Lung (tissue), 16 donors: ENCODE measurements around the gene ADAT2. TPM values are rescaled to one million over a fixed set of nuclear protein-coding genes. Genes with fewer than 3 reads are reported as not detected.

Experiments
- ATAC-seq: fragments of 200-7000 bp; cut with Tn5 transposase; one replicate; pipeline ENCODE4 v1.9.1; 2020; ENCODE audit warnings: moderate number of reproducible peaks; ENCODE audit not compliant: insufficient read depth, low FRiP score
- DNase-seq, 3 donors: peaks; one replicate each; pipeline ENCODE4 v3.0.0-alpha.2; 2013 to 2017
- H3K27ac ChIP-seq, 2 donors: one replicate each; pipeline ENCODE4 v1.5.1; 2013; ENCODE audit warnings: mild to moderate bottlenecking in 2 of 2, moderate library complexity in 2 of 2, control low read depth in 1 of 2, inconsistent platforms in 1 of 2, low read depth in 1 of 2, low read length in 1 of 2
- H3K27me3 ChIP-seq, 3 donors: one replicate each; pipeline ENCODE4 v1.5.1; 2013; ENCODE audit warnings: low read length in 2 of 3; ENCODE audit not compliant: control insufficient read depth in 3 of 3, insufficient read depth in 3 of 3
- H3K36me3 ChIP-seq, 4 donors: one replicate each; pipeline ENCODE4 v1.5.1; 2013; ENCODE audit warnings: low read length in 4 of 4, mild to moderate bottlenecking in 1 of 4, moderate library complexity in 1 of 4; ENCODE audit not compliant: control insufficient read depth in 4 of 4, insufficient read depth in 4 of 4
- H3K4me1 ChIP-seq, 5 donors: one replicate each; pipeline ENCODE4 v1.5.1; 2013; ENCODE audit warnings: low read length in 5 of 5, mild to moderate bottlenecking in 2 of 5, moderate library complexity in 1 of 5; ENCODE audit not compliant: control insufficient read depth in 5 of 5, insufficient read depth in 5 of 5
- H3K4me3 ChIP-seq: one replicate; pipeline ENCODE4 v1.5.1; 2013; ENCODE audit warnings: mild to moderate bottlenecking, control low read depth, moderate library complexity
- H3K9ac ChIP-seq, 2 donors: one replicate each; pipeline ENCODE4 v1.5.1; 2013; ENCODE audit warnings: low read length in 2 of 2, control low read depth in 1 of 2; ENCODE audit not compliant: insufficient read depth in 1 of 2
- H3K9me3 ChIP-seq, 4 donors: one replicate each; pipeline ENCODE4 v1.5.1; 2013; ENCODE audit warnings: low read length in 3 of 4, mild to moderate bottlenecking in 1 of 4, moderate library complexity in 1 of 4; ENCODE audit not compliant: control insufficient read depth in 4 of 4, insufficient read depth in 3 of 4
- CTCF ChIP-seq: IDR thresholded peaks from 2 replicates; pipeline ENCODE4 v1.5.1; 2012; ENCODE audit warnings: mild to moderate bottlenecking; ENCODE audit errors: control extremely low read depth, extremely low read depth
- WGBS, 2 donors: extraction: QIAGEN DNeasy Blood & Tissue Kit; methylation state at CpG; one replicate each; pipeline ENCODE4 v1.1.7; 2013; 5-methylcytosine and 5-hydroxymethylcytosine counted together
- long read RNA-seq, 5 donors: transcript quantifications; one replicate each; lab custom pipeline, GENCODE V29; 2026
- polyA plus RNA-seq, 2 donors: library from polyadenylated mRNA; stranded (reverse); fragments of 200-250 nt; gene quantifications; one replicate each; pipeline ENCODE4 v1.2.1, GENCODE V29; 2013
- total RNA-seq, 2 donors: library from RNA; depleted of rRNA in 1 of 2; stranded (reverse); fragments of >200 nt in 1 of 2; gene quantifications; one replicate each; pipeline ENCODE4 v1.2.1, GENCODE V29; 2014 to 2021
- donor health status: control.
- donor health status: control.
- donor health status: Bipolar disorder and iron deficiency.
- donor health status: healthy.
- donor health status: DM: yes; HTN: yes; CAD: no.

ADAT2 gene
- total RNA-seq: 10 to 100 TPM in 1 of 2 donors, 1 to 10 TPM in 1; 7.1 to 11.1 TPM
- 10 to 100 TPM in 1 of 2 donors, 1 to 10 TPM in 1; 3.9 to 10.2 TPM for polyA plus RNA-seq
- long read RNA-seq, donor 1, full-length matches to known transcripts: 3 of 11 reads
- long read RNA-seq, donor 1, partial matches to known transcripts: 0 of 11 reads
- long read RNA-seq, donor 1, other reads (novel, unspliced or antisense): 8 of 11 reads
- long read RNA-seq, donor 2: 0 reads
- long read RNA-seq, donor 3, full-length matches to known transcripts: 3 of 17 reads
- long read RNA-seq, donor 3, partial matches to known transcripts: 6 of 17 reads
- long read RNA-seq, donor 3, other reads (novel, unspliced or antisense): 8 of 17 reads
- long read RNA-seq, donor 4, full-length matches to known transcripts: 2 of 2 reads
- long read RNA-seq, donor 4, partial matches to known transcripts: 0 of 2 reads
- long read RNA-seq, donor 4, other reads (novel, unspliced or antisense): 0 of 2 reads
- long read RNA-seq, donor 5, full-length matches to known transcripts: 5 of 13 reads
- long read RNA-seq, donor 5, partial matches to known transcripts: 8 of 13 reads
- long read RNA-seq, donor 5, other reads (novel, unspliced or antisense): 0 of 13 reads

GRCh38 chr6:143450453-143451371, at the start of gene ADAT2, which contains the start of gene PEX3:
ADAT2 (minus strand) TSS chr6:143450695; CDS start chr6:143450658, 37 bp downstream.
PEX3 (plus strand) TSS chr6:143450805; CDS start chr6:143451043, 238 bp downstream.
- ATAC-seq (peak; percentile 100), DNase-seq (peak; percentile 95 to 96 (median 95))
- Histone ChIP-seq H3K27ac (peak within 1 kb of the TSS; percentile 62 to 93), H3K27me3 (no peaks in the 10 kb centered on the region), H3K9ac (peak within 1 kb of the TSS; percentile 78 to 88), H3K9me3 (no peaks in the 10 kb centered on the region), H3K4me3 (peak within 1 kb of the TSS; percentile 75), H3K36me3 (peaks cover 0 to 4% (median 0%) of the 10 kb centered on the region in 4 donors), H3K4me1 (peaks cover 0 to 28% (median 9%) of the 10 kb centered on the region in 5 donors)
- 0% methylated on average over 56 of the region's 56 CpGs for WGBS, 2 donors
- TF ChIP-seq CTCF: no peak

GRCh38 chr6:143498428-143498827, 47.9 kb upstream of the ADAT2 start:
- no peak overlapping the region for H3K9ac ChIP-seq
- WGBS, 2 donors: 80 to 83% methylated on average over 4 of the region's 4 CpGs
- ATAC-seq (no peak), DNase-seq (no peak)
- H3K27me3 ChIP-seq: no peaks in the 10 kb centered on the region
- no peak overlapping the region for H3K4me3 ChIP-seq
- peaks cover 10 to 44% (median 22%) of the 10 kb centered on the region in 4 donors for H3K36me3 ChIP-seq
- no peak for TF ChIP-seq CTCF
- H3K27ac ChIP-seq: no peak overlapping the region
- H3K9me3 ChIP-seq: no peaks in the 10 kb centered on the region
- H3K4me1 ChIP-seq: no peaks in the 10 kb centered on the region

- H3K27ac ChIP-seq: no peak overlapping the region
- DNase-seq: no peak
- no peak overlapping the region for H3K4me3 ChIP-seq
- no peaks in the 10 kb centered on the region for H3K27me3 ChIP-seq
- no peak overlapping the region for H3K9ac ChIP-seq
- WGBS, 2 donors: 100% methylated on average over 1 of the region's 1 CpG
- peaks cover 10 to 40% (median 20%) of the 10 kb centered on the region in 4 donors for H3K36me3 ChIP-seq
- H3K9me3 ChIP-seq: no peaks in the 10 kb centered on the region
- no peaks in the 10 kb centered on the region for H3K4me1 ChIP-seq
- TF ChIP-seq CTCF: no peak
- ATAC-seq: no peak
Measured at GRCh38 chr6:143496974-143497373, 46.5 kb upstream of the ADAT2 start.
